Memory B cell (primary cell): ENCODE measurements around the gene DHRSX.

Experiments
- ATAC-seq: fragments of 150-1000 bp; cut with Tn5 transposase; 2 replicates; pipeline ENCODE4 v1.10.0; 2021; ENCODE audit warnings: low read depth, mild to moderate bottlenecking, moderate library complexity
- DNase-seq, 2 donors: peaks; one replicate each; pipeline ENCODE4 v3.0.0; 2022; ENCODE audit warnings: low spot score in 2 of 2
- H3K27ac Mint-ChIP-seq: one replicate; pipeline ENCODE4 v1.8.0; 2022; ENCODE audit warnings: mild to moderate bottlenecking, moderate library complexity, mixed read lengths
- H3K27me3 Mint-ChIP-seq: one replicate; pipeline ENCODE4 v1.8.0; 2022; ENCODE audit warnings: mixed read lengths
- H3K36me3 Mint-ChIP-seq: one replicate; pipeline ENCODE4 v1.8.0; 2022; ENCODE audit warnings: mild to moderate bottlenecking, mixed read lengths
- H3K4me1 Mint-ChIP-seq: one replicate; pipeline ENCODE4 v1.8.0; 2022; ENCODE audit warnings: mixed read lengths
- H3K4me3 Mint-ChIP-seq: one replicate; pipeline ENCODE4 v1.8.0; 2022; ENCODE audit warnings: mild to moderate bottlenecking, moderate library complexity, mixed read lengths
- H3K9me3 Mint-ChIP-seq: one replicate; pipeline ENCODE4 v1.8.0; 2022; ENCODE audit warnings: mixed read lengths

Gene DHRSX

GRCh38 chrX:2412131-2412530 lies 88.6 kb downstream of the DHRSX start:
- Mint-ChIP-seq H3K4me3 (no peak overlapping the region), H3K36me3 (peaks cover 23% of the 10 kb centered on the region), H3K27ac (no peak overlapping the region), H3K27me3 (no peaks in the 10 kb centered on the region), H3K9me3 (peaks cover 1% of the 10 kb centered on the region), H3K4me1 (no peaks in the 10 kb centered on the region)
- ATAC-seq (no peak), DNase-seq (no peak)

- H3K27ac Mint-ChIP-seq, result no peak overlapping the region
- no peak for ATAC-seq
These were observed 90.3 kb downstream of the DHRSX start for GRCh38 chrX:2410279-2411020.

GRCh38 chrX:2409796-2410195 lies 91.0 kb downstream of the DHRSX start:
- no peak for ATAC-seq
- peaks cover 30% of the 10 kb centered on the region for H3K36me3 Mint-ChIP-seq

More at GRCh38 chrX:2410279-2411020, 90.3 kb downstream of the DHRSX start:
- Mint-ChIP-seq H3K36me3 (peaks cover 30% of the 10 kb centered on the region), H3K9me3 (peaks cover 3% of the 10 kb centered on the region), H3K4me1 (no peaks in the 10 kb centered on the region), H3K4me3 (no peak overlapping the region), H3K27me3 (no peaks in the 10 kb centered on the region)
- DNase-seq, result no peak

GRCh38 chrX:2408856-2409255 lies 91.9 kb downstream of the DHRSX start:
- H3K4me3 Mint-ChIP-seq, result no peak overlapping the region
- H3K9me3 Mint-ChIP-seq, result peaks cover 3% of the 10 kb centered on the region
- DNase-seq (no peak), ATAC-seq (no peak)
- no peak overlapping the region for H3K27ac Mint-ChIP-seq
- H3K36me3 Mint-ChIP-seq, result peaks cover 30% of the 10 kb centered on the region
- H3K4me1 Mint-ChIP-seq, result no peaks in the 10 kb centered on the region
- no peaks in the 10 kb centered on the region for H3K27me3 Mint-ChIP-seq

More at GRCh38 chrX:2409796-2410195, 91.0 kb downstream of the DHRSX start:
- Mint-ChIP-seq H3K9me3 (peaks cover 3% of the 10 kb centered on the region), H3K27ac (no peak overlapping the region), H3K27me3 (no peaks in the 10 kb centered on the region), H3K4me1 (no peaks in the 10 kb centered on the region), H3K4me3 (no peak overlapping the region)
- DNase-seq, result no peak

GRCh38 chrX:2406891-2407518 lies 93.8 kb downstream of the DHRSX start:
- ATAC-seq, result no peak
- no peaks in the 10 kb centered on the region for H3K4me1 Mint-ChIP-seq
- no peak overlapping the region for H3K27ac Mint-ChIP-seq
- H3K4me3 Mint-ChIP-seq, result no peak overlapping the region
- peaks cover 3% of the 10 kb centered on the region for H3K9me3 Mint-ChIP-seq
- H3K27me3 Mint-ChIP-seq, result no peaks in the 10 kb centered on the region
- DNase-seq, result no peak
- peaks cover 34% of the 10 kb centered on the region for H3K36me3 Mint-ChIP-seq

GRCh38 chrX:2404776-2405175 lies 96.0 kb downstream of the DHRSX start:
- H3K27me3 Mint-ChIP-seq, result no peaks in the 10 kb centered on the region
- ATAC-seq (no peak), DNase-seq (no peak)
- no peak overlapping the region for H3K4me3 Mint-ChIP-seq
- peaks cover 34% of the 10 kb centered on the region for H3K36me3 Mint-ChIP-seq
- no peaks in the 10 kb centered on the region for H3K4me1 Mint-ChIP-seq
- H3K9me3 Mint-ChIP-seq, result peaks cover 3% of the 10 kb centered on the region
- no peak overlapping the region for H3K27ac Mint-ChIP-seq

- no peaks in the 10 kb centered on the region for H3K27me3 Mint-ChIP-seq
- no peak overlapping the region for H3K4me3 Mint-ChIP-seq
- ATAC-seq (no peak), DNase-seq (no peak)
- peaks cover 3% of the 10 kb centered on the region for H3K4me1 Mint-ChIP-seq
- H3K27ac Mint-ChIP-seq, result no peak overlapping the region
- H3K9me3 Mint-ChIP-seq, result peaks cover 3% of the 10 kb centered on the region
- H3K36me3 Mint-ChIP-seq, result peaks cover 21% of the 10 kb centered on the region
These were observed 98.5 kb downstream of the DHRSX start for GRCh38 chrX:2402361-2402690.

- H3K4me3 Mint-ChIP-seq, result no peak overlapping the region
- H3K27ac Mint-ChIP-seq, result no peak overlapping the region
- peaks cover 1% of the 10 kb centered on the region for H3K9me3 Mint-ChIP-seq
- H3K36me3 Mint-ChIP-seq, result peaks cover 16% of the 10 kb centered on the region
- peaks cover 3% of the 10 kb centered on the region for H3K4me1 Mint-ChIP-seq
- no peak for DNase-seq
- no peaks in the 10 kb centered on the region for H3K27me3 Mint-ChIP-seq
- no peak for ATAC-seq
These were observed 99.0 kb downstream of the DHRSX start for GRCh38 chrX:2401590-2402360.

GRCh38 chrX:2401201-2401589 lies 99.6 kb downstream of the DHRSX start:
- Mint-ChIP-seq H3K27ac (no peak overlapping the region), H3K27me3 (no peaks in the 10 kb centered on the region), H3K4me3 (no peak overlapping the region), H3K4me1 (peaks cover 3% of the 10 kb centered on the region), H3K36me3 (peaks cover 12% of the 10 kb centered on the region), H3K9me3 (no peaks in the 10 kb centered on the region)
- DNase-seq (no peak), ATAC-seq (no peak)

GRCh38 chrX:2398064-2398656 lies 102.6 kb downstream of the DHRSX start:
- Mint-ChIP-seq H3K4me3 (no peak overlapping the region), H3K9me3 (no peaks in the 10 kb centered on the region), H3K36me3 (peaks cover 29% of the 10 kb centered on the region), H3K27ac (no peak overlapping the region), H3K4me1 (peaks cover 3% of the 10 kb centered on the region), H3K27me3 (no peaks in the 10 kb centered on the region)
- ATAC-seq (no peak), DNase-seq (no peak)

GRCh38 chrX:2397229-2398063 lies 103.3 kb downstream of the DHRSX start:
- peaks cover 28% of the 10 kb centered on the region for H3K36me3 Mint-ChIP-seq

GRCh38 chrX:2395261-2395992 lies 105.3 kb downstream of the DHRSX start:
- Mint-ChIP-seq H3K36me3 (peaks cover 40% of the 10 kb centered on the region), H3K4me3 (no peak overlapping the region), H3K27ac (no peak overlapping the region), H3K27me3 (no peaks in the 10 kb centered on the region), H3K9me3 (peaks cover 4% of the 10 kb centered on the region), H3K4me1 (peaks cover 3% of the 10 kb centered on the region)
- DNase-seq (no peak), ATAC-seq (no peak)

More at GRCh38 chrX:2397229-2398063, 103.3 kb downstream of the DHRSX start:
- no peak for DNase-seq
- Mint-ChIP-seq H3K4me1 (peaks cover 3% of the 10 kb centered on the region), H3K9me3 (no peaks in the 10 kb centered on the region), H3K4me3 (no peak overlapping the region), H3K27ac (no peak overlapping the region), H3K27me3 (no peaks in the 10 kb centered on the region)
- ATAC-seq, result no peak
